Colonic mucosa (tissue), 4 donors: ENCODE data around the gene ZSWIM7. TPM values are rescaled to one million over a fixed set of nuclear protein-coding genes. Genes with fewer than 3 reads are reported as not detected.

Source experiments
- DNase-seq: peaks from one replicate; pipeline ENCODE4 v3.0.0-alpha.2; 2020
- H3K27ac ChIP-seq: fragments of 200-600 bp; one replicate; pipeline ENCODE4 v1.8.0; 2021
- H3K27me3 ChIP-seq: fragments of 200-600 bp; one replicate; pipeline ENCODE4 v1.8.0; 2021
- H3K36me3 ChIP-seq: fragments of 200-600 bp; one replicate; pipeline ENCODE4 v1.8.0; 2021
- H3K4me1 ChIP-seq: fragments of 200-600 bp; one replicate; pipeline ENCODE4 v1.8.0; 2021; ENCODE audit warnings: mild to moderate bottlenecking
- H3K4me3 ChIP-seq: fragments of 200-600 bp; one replicate; pipeline ENCODE4 v1.8.0; 2021
- H3K9ac ChIP-seq, 2 donors: one replicate each; pipeline ENCODE4 v1.7.0; 2013; ENCODE audit warnings: control low read depth in 2 of 2, low read depth in 2 of 2, low read length in 2 of 2
- H3K9me3 ChIP-seq: fragments of 200-600 bp; one replicate; pipeline ENCODE4 v1.8.0; 2021
- intact Hi-C: fragments of 100-400 bp; cut with DNase I; formaldehyde crosslinking; loops from one replicate; pipeline ENCODE4 v1.14.1; 2022
- total RNA-seq, 2 donors: library from RNA; stranded (reverse); fragmentation: NEBNext Ultra II Directional in 1 of 2; extraction: Animal tissue kit (Norgen Biotek cat#: 25700) in 1 of 2; gene quantifications; one replicate each; pipeline ENCODE4 v1.2.1, GENCODE V29; 2021
- TF ChIP-seq, protein P1 (sequence below): fragments of 200-600 bp; IDR thresholded peaks from one replicate; pipeline ENCODE4 v1.8.0; 2022; ENCODE audit warnings: antibody characterized with exemption, mild to moderate bottlenecking
- donor health status: healthy.
- donor health status: DM: no; HTN: no; CAD: no.
- donor health status: DM: no; HTN: no; CAD: no.

The ZSWIM7 gene
- total RNA-seq, 2 donors from 2014 or later: 17.7 to 18.8 TPM

GRCh38 chr17:15970500-15970899 is 29.0 kb downstream of the ZSWIM7 start:
- intact Hi-C loops: no loop called here
- no peaks in the 10 kb centered on the region for H3K9me3 ChIP-seq
- DNase-seq: no peak

DNA sequence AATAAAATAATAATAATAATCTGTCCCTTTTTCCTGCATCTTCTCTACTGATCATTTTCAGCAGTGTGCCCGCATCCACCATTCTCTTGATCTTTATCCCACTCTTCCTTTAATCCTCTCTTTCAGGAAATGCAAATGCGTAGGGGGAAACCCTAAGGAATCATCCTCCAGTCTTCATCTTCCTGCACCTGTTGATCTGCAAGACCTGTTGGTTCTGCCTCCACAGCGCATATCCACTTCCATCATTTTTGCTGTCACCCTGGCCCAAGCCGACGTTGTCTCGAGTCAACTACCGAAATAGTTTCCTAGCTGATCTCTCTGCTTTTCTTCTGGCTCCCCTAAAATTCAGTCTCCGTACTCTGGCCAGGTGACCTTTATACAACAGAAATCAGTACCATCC is 30.0 kb downstream of the ZSWIM7 start:
- no peaks in the 10 kb centered on the region for H3K27me3 ChIP-seq
- no peaks in the 10 kb centered on the region for H3K36me3 ChIP-seq
- intact Hi-C loops: no loop called here
- H3K4me3 ChIP-seq: no peak overlapping the region
- H3K9me3 ChIP-seq: no peaks in the 10 kb centered on the region
- no peak overlapping the region for H3K9ac ChIP-seq
- no peak for DNase-seq
- no peak overlapping the region for H3K27ac ChIP-seq
- TF ChIP-seq, protein P1, sequence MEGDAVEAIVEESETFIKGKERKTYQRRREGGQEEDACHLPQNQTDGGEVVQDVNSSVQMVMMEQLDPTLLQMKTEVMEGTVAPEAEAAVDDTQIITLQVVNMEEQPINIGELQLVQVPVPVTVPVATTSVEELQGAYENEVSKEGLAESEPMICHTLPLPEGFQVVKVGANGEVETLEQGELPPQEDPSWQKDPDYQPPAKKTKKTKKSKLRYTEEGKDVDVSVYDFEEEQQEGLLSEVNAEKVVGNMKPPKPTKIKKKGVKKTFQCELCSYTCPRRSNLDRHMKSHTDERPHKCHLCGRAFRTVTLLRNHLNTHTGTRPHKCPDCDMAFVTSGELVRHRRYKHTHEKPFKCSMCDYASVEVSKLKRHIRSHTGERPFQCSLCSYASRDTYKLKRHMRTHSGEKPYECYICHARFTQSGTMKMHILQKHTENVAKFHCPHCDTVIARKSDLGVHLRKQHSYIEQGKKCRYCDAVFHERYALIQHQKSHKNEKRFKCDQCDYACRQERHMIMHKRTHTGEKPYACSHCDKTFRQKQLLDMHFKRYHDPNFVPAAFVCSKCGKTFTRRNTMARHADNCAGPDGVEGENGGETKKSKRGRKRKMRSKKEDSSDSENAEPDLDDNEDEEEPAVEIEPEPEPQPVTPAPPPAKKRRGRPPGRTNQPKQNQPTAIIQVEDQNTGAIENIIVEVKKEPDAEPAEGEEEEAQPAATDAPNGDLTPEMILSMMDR: no peak
- peaks cover 21% of the 10 kb centered on the region for H3K4me1 ChIP-seq

More at GRCh38 chr17:15970500-15970899, 29.0 kb downstream of the ZSWIM7 start:
- H3K36me3 ChIP-seq: no peaks in the 10 kb centered on the region
- peak overlapping the region in 1 of 2 donors; percentile 13 for H3K9ac ChIP-seq
- no peak overlapping the region for H3K4me3 ChIP-seq
- no peaks in the 10 kb centered on the region for H3K27me3 ChIP-seq
- peaks cover 18% of the 10 kb centered on the region for H3K4me1 ChIP-seq
- TF ChIP-seq, protein P1: no peak
- H3K27ac ChIP-seq: no peak overlapping the region

DNA sequence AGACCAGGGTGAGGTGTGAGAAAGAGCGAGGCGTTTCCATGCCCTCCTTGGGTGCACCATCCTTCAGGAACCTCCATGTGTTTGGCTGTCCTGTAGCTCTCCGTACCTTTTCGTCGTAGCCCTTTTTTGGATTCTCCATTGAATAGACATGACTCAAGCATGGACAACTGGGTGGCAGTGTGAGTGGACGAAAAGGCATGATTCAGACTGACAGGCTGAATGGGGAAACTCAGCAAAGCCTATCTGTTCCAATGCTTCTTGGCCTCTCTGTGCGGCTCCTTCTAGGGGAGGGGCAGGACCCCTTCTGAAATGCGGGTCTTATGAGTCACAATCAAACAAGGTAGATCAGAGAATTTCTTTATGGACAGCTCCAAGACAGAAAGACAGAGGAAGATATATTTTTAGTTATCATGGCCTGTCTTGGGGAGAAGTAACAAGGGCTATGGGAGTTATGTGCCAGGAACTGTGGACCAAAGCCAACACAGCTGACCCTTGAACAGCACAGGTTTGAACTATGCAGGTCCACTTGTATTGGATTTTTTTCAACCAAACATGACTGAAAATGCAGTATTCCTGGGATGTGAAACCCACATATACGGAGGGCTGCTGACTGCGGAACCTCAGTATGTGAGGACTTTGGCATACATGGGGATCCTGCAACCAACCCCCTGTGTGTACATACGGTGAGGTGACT is 31.7 kb downstream of the ZSWIM7 start:
- no peaks in the 10 kb centered on the region for H3K9me3 ChIP-seq
- TF ChIP-seq, protein P1: no peak
- no peak for DNase-seq
- no peak overlapping the region for H3K4me3 ChIP-seq
- H3K9ac ChIP-seq: no peak overlapping the region
- H3K36me3 ChIP-seq: no peaks in the 10 kb centered on the region
- intact Hi-C loops: no loop called here
- peaks cover 21% of the 10 kb centered on the region for H3K4me1 ChIP-seq
- H3K27me3 ChIP-seq: no peaks in the 10 kb centered on the region
- no peak overlapping the region for H3K27ac ChIP-seq

DNA sequence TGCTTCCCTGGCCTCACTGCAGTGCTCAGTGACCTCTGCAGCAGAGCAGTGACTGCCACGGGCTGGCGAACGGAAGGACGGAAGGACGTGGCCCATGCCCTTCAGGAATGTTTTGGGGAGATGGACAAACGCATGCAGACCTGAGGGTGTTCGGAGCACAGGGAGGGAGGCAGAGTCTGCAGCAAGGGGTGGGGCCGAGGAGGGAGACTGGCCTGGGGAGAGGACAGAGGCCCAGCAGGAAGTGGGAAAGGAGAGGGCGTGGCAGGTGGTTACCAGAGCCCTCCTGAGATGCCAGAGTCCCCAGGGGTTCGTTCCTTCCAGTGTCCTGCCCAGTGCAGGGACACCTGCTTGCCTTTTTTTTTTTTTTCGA is 32.6 kb downstream of the ZSWIM7 start:
- Histone ChIP-seq H3K4me1 (peaks cover 21% of the 10 kb centered on the region), H3K4me3 (no peak overlapping the region), H3K36me3 (no peaks in the 10 kb centered on the region), H3K9ac (peak overlapping the region; percentile 13 to 86), H3K9me3 (no peaks in the 10 kb centered on the region), H3K27me3 (no peaks in the 10 kb centered on the region), H3K27ac (peak overlapping the region; percentile 84)
- DNase-seq: peak; percentile 81
- intact Hi-C loops: no loop called here
- TF ChIP-seq, protein P1: no peak

DNA sequence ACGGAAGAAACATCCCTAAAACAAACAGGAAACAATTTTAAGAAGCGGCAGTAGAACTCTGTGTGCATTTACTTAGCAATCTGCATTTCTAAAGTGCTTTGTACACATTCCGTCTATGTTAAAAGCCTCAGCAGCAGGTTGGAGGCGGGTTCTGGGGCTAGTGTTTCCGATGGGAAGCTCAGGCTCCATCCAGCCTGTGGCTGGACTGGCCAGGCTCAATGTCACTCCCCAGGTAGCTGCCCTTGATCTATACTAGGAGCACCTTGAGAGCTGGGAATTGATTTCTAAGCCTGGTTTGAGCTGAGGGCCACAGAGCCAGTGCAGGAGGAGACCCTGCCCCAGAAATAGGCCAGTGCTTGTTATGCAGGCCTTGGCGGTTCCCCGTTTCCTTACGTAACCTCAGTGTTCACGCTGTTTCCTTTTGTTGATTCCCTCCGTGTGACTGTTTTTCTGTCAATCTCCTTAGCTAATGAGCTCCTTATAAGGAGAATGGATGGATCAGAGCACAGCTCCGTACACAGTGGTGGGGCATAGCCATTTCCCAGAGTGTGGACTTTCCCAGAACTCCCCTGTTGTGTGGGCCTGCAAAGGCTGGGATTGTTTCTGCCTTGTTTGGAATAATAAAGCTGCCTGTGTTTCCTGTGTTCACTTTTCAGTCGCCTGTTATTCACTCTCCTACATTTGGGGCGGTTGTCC is 33.2 kb downstream of the ZSWIM7 start:
- peak overlapping the region; percentile 84 for H3K27ac ChIP-seq
- H3K27me3 ChIP-seq: no peaks in the 10 kb centered on the region
- TF ChIP-seq, protein P1: no peak
- H3K9ac ChIP-seq: peak overlapping the region; percentile 13 to 86
- no peak overlapping the region for H3K4me3 ChIP-seq
- peaks cover 21% of the 10 kb centered on the region for H3K4me1 ChIP-seq
- intact Hi-C loops: no loop called here
- peak; percentile 72 for DNase-seq
- H3K9me3 ChIP-seq: no peaks in the 10 kb centered on the region
- no peaks in the 10 kb centered on the region for H3K36me3 ChIP-seq
